Neuronal stem cell (in vitro differentiated cells): Measurements from ENCODE around the gene GOLGA8O.
"Not testable (repeated sequence)": the region's sequence is repeated elsewhere in the genome, so short reads cannot be mapped to it uniquely, and the experiment has no call there.

Experiments used
- DNase-seq: peaks from one replicate; pipeline ENCODE4 v3.0.0-alpha.2; 2013; ENCODE audit warnings: low spot score
- H2AFZ ChIP-seq: one replicate; pipeline ENCODE4 v1.6.1; 2013; ENCODE audit warnings: mild to moderate bottlenecking, low read length, inconsistent platforms
- H2AK5ac ChIP-seq: 2 replicates; pipeline ENCODE4 v1.6.1; 2013; ENCODE audit warnings: low read depth, mild to moderate bottlenecking, inconsistent platforms, low read length, moderate library complexity, mixed read lengths
- H2BK120ac ChIP-seq: 2 replicates; pipeline ENCODE4 v1.6.1; 2013; ENCODE audit warnings: low read depth, mild to moderate bottlenecking, inconsistent platforms, low read length, moderate library complexity, mixed read lengths
- H2BK12ac ChIP-seq: one replicate; pipeline ENCODE4 v1.6.1; 2013; ENCODE audit warnings: low read length, inconsistent platforms
- H2BK15ac ChIP-seq: 2 replicates; pipeline ENCODE4 v1.6.1; 2013; ENCODE audit warnings: mild to moderate bottlenecking, low read length, inconsistent platforms, mixed read lengths
- H2BK5ac ChIP-seq: one replicate; pipeline ENCODE4 v1.6.1; 2013; ENCODE audit warnings: inconsistent platforms, mild to moderate bottlenecking, low read length, moderate library complexity
- H3K14ac ChIP-seq: one replicate; pipeline ENCODE4 v1.6.1; 2013; ENCODE audit warnings: low read length, inconsistent platforms
- H3K18ac ChIP-seq: 2 replicates; pipeline ENCODE4 v1.6.1; 2013; ENCODE audit warnings: low read length, inconsistent platforms
- H3K23ac ChIP-seq: 2 replicates; pipeline ENCODE4 v1.6.1; 2013; ENCODE audit warnings: low read depth, mild to moderate bottlenecking, mixed read lengths, low read length, inconsistent platforms; ENCODE audit not compliant: poor library complexity
- H3K27ac ChIP-seq: replicated peaks from 3 replicates; pipeline ENCODE4 v1.5.1; 2013; ENCODE audit warnings: low read length, inconsistent platforms
- H3K27me3 ChIP-seq, 3 experiments: 2 replicates each; pipeline ENCODE4 v1.6.1; 2013; ENCODE audit warnings: low read length in 3 of 3, mild to moderate bottlenecking in 2 of 3, inconsistent platforms in 1 of 3, low read depth in 1 of 3, mixed read lengths in 1 of 3, moderate library complexity in 1 of 3; ENCODE audit not compliant: control insufficient read depth in 3 of 3, insufficient read depth in 3 of 3
- H3K36me3 ChIP-seq, 2 donors: replicated peaks in 1 of 2; 2 replicates each; pipeline ENCODE4 v1.6.1; 2013; ENCODE audit warnings: low read length in 2 of 2; ENCODE audit not compliant: control insufficient read depth in 2 of 2, insufficient read depth in 2 of 2
- H3K4ac ChIP-seq: 2 replicates; pipeline ENCODE4 v1.6.1; 2013; ENCODE audit warnings: inconsistent platforms, mild to moderate bottlenecking, low read length, moderate library complexity
- H3K4me1 ChIP-seq, 2 donors: 1 replicate in 1 of 2; 2 replicates in 1 of 2; pipeline ENCODE4 v1.6.1; 2013; ENCODE audit warnings: low read length in 2 of 2, low read depth in 1 of 2; ENCODE audit not compliant: control insufficient read depth in 2 of 2, insufficient read depth in 1 of 2
- H3K4me2 ChIP-seq: one replicate; pipeline ENCODE4 v1.6.1; 2013; ENCODE audit warnings: mild to moderate bottlenecking, low read length, inconsistent platforms; ENCODE audit not compliant: insufficient read depth, poor library complexity, severe bottlenecking
- H3K4me3 ChIP-seq, 2 donors: 2 replicates each; pipeline ENCODE4 v1.5.1; 2013; ENCODE audit warnings: low read length in 2 of 2, mild to moderate bottlenecking in 2 of 2, inconsistent platforms in 1 of 2, moderate library complexity in 1 of 2
- H3K79me1 ChIP-seq: one replicate; pipeline ENCODE4 v1.6.1; 2013; ENCODE audit warnings: low read depth, mild to moderate bottlenecking, inconsistent platforms, low read length, moderate library complexity
- H3K9ac ChIP-seq: one replicate; pipeline ENCODE4 v1.6.1; 2013; ENCODE audit warnings: mild to moderate bottlenecking, low read depth, low read length, inconsistent platforms; ENCODE audit not compliant: poor library complexity
- H3K9me3 ChIP-seq, 2 donors: replicated peaks in 1 of 2; 2 replicates each; pipeline versions ENCODE3 to v1.6.1; 2013; ENCODE audit warnings: low read length in 2 of 2, mild to moderate bottlenecking in 2 of 2, inconsistent platforms in 1 of 2, low read depth in 1 of 2, mixed read lengths in 1 of 2, moderate library complexity in 1 of 2; ENCODE audit not compliant: control insufficient read depth in 2 of 2, insufficient read depth in 1 of 2
- H4K8ac ChIP-seq: one replicate; pipeline ENCODE4 v1.6.1; 2013; ENCODE audit warnings: low read depth, mild to moderate bottlenecking, inconsistent platforms, low read length, moderate library complexity
- H4K91ac ChIP-seq: one replicate; pipeline ENCODE4 v1.6.1; 2013; ENCODE audit warnings: low read length, low read depth, mild to moderate bottlenecking, inconsistent platforms; ENCODE audit not compliant: poor library complexity
- WGBS, 2 donors: extraction: QIAGEN DNeasy Blood & Tissue Kit; methylation state at CpG; one replicate each; pipeline ENCODE4 v1.1.7; 2013; ENCODE audit warnings: missing lambda C conversion rate in 2 of 2, mixed read lengths in 1 of 2; ENCODE audit not compliant: insufficient read length in 2 of 2, insufficient replicate concordance in 1 of 2; ENCODE audit errors: extremely low coverage in 2 of 2; 5-methylcytosine and 5-hydroxymethylcytosine counted together

GOLGA8O gene

DNA sequence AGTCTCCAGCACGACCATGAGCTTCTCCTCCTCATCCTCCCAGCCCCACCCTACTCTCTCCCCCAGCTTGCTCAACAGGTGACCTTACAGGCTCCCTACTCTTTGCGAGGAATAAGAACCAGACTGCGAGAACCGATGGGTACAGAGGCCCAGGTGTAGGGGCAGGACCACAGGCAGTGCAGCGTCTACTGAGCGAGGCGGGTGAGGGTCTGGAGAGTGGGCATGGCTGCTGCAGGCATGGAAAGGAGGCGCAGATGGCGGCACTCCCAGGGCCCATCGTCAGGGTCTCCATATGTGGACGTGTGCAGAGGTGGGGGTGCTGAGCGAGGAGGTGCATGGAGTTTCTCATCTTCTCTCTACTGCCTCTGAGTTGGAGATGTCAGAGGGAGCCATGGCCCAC lies 31.0 kb upstream of the GOLGA8O start:
- H4K91ac ChIP-seq, H3K27me3 ChIP-seq, H3K36me3 ChIP-seq, H3K4ac ChIP-seq, DNase-seq, H3K14ac ChIP-seq, H2AFZ ChIP-seq, H3K79me1 ChIP-seq, H3K23ac ChIP-seq, H2BK120ac ChIP-seq, H4K8ac ChIP-seq, H3K4me3 ChIP-seq, H3K27ac ChIP-seq, H3K9ac ChIP-seq, H2AK5ac ChIP-seq, H3K18ac ChIP-seq, H2BK12ac ChIP-seq, H2BK5ac ChIP-seq, H3K4me1 ChIP-seq, H3K9me3 ChIP-seq, H2BK15ac ChIP-seq, H3K4me2 ChIP-seq: not testable (repeated sequence)
- WGBS, 2 donors: no CpG with 5 or more reads among the region's 12 CpGs

DNA sequence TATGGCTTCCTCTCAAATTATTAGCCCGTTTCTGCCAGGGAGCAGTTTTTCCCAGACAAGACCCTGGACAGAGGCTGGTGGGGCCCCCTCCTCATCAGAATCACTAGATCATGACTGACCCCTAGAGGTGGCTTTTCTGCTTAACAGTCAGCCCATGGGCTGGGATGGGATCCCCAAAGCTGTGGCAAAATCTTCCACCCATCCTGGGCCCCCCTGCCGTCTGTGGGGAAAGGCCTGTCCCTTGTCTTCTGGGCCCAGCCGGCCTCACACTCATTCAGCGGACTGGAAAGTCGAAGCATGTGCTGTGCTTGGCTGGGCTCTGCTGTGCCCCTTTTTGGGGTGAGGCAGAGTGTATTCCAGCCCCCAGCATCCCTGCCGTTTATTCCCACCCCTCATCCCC lies 27.9 kb upstream of the GOLGA8O start:
- H2AK5ac ChIP-seq, H3K9ac ChIP-seq, H3K9me3 ChIP-seq, H3K27ac ChIP-seq, H4K91ac ChIP-seq, H3K36me3 ChIP-seq, H3K27me3 ChIP-seq, H2BK12ac ChIP-seq, H3K14ac ChIP-seq, H2BK15ac ChIP-seq, H4K8ac ChIP-seq, H3K4me3 ChIP-seq, H3K4ac ChIP-seq, H3K4me1 ChIP-seq, H3K79me1 ChIP-seq, H2BK120ac ChIP-seq, DNase-seq, H3K18ac ChIP-seq, H2BK5ac ChIP-seq, H2AFZ ChIP-seq, H3K4me2 ChIP-seq, H3K23ac ChIP-seq: not testable (repeated sequence)
- no CpG with 5 or more reads among the region's 6 CpGs for WGBS, 2 donors

DNA sequence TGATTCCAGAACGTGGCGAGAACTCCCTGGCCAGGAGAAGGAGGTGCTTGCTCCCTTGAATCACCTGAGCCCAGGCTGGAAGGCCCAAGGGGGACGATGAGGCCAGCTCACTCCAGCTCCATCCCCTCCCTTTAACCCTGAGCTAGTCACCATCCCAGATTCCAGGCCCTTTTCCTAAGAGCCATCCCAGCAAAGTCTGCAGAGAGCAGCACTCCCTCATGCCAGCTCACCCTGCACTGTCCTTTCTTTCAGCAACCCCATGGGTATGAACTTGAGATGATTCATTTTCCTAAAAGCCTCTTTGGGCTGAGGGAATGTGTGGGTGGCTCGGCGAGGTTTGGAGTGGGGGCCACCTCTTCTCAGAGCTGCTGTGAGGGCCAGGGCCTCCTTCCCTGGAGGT lies 26.2 kb upstream of the GOLGA8O start:
- not testable (repeated sequence) for H3K9ac ChIP-seq, H3K18ac ChIP-seq, H3K9me3 ChIP-seq, H3K27ac ChIP-seq, H2BK15ac ChIP-seq, H2BK5ac ChIP-seq, H3K4me2 ChIP-seq, H3K79me1 ChIP-seq, H3K4ac ChIP-seq, H3K23ac ChIP-seq, H4K8ac ChIP-seq, H3K27me3 ChIP-seq, H2AK5ac ChIP-seq, H3K4me3 ChIP-seq, H3K36me3 ChIP-seq, H3K4me1 ChIP-seq, H4K91ac ChIP-seq, H2AFZ ChIP-seq, H2BK12ac ChIP-seq, DNase-seq, H3K14ac ChIP-seq, H2BK120ac ChIP-seq
- no CpG with 5 or more reads among the region's 5 CpGs for WGBS, 2 donors

DNA sequence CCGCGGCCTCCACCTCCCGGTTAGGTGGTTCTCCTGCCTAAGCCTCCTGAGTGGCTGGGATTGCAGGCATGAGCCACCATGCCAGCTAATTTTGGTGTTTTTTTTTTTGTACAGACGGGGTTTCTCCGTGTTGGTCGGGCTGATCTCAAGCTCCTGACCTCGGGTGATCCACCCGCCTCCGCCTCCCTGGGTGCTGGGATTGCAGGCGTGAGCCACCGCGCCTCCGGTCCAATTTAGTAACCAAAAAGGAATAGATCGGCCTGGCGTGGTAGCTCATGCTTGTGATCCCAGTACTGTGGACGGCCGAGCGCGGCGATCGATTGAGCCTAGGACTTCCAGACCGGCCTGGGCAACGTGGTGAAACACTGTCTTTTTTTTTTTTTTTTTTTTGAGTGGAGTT lies 12.6 kb upstream of the GOLGA8O start:
- H2BK5ac ChIP-seq, H3K9me3 ChIP-seq, H3K36me3 ChIP-seq, H3K9ac ChIP-seq, H3K23ac ChIP-seq, H2AFZ ChIP-seq, H3K27ac ChIP-seq, H3K14ac ChIP-seq, H3K4me1 ChIP-seq, H3K18ac ChIP-seq, H3K4ac ChIP-seq, H3K4me2 ChIP-seq, DNase-seq, H2AK5ac ChIP-seq, H3K27me3 ChIP-seq, H4K8ac ChIP-seq, H2BK15ac ChIP-seq, H2BK120ac ChIP-seq, H2BK12ac ChIP-seq, H4K91ac ChIP-seq, H3K79me1 ChIP-seq, H3K4me3 ChIP-seq: not testable (repeated sequence)
- no CpG with 5 or more reads among the region's 23 CpGs for WGBS, 2 donors
